Measurements from ENCODE around the gene RUVBL2. TPM values are rescaled to one million over a fixed set of nuclear protein-coding genes. Genes with fewer than 3 reads are reported as not detected.

The RUVBL2 gene
- total RNA-seq, 1 donor: 122 TPM

DNA sequence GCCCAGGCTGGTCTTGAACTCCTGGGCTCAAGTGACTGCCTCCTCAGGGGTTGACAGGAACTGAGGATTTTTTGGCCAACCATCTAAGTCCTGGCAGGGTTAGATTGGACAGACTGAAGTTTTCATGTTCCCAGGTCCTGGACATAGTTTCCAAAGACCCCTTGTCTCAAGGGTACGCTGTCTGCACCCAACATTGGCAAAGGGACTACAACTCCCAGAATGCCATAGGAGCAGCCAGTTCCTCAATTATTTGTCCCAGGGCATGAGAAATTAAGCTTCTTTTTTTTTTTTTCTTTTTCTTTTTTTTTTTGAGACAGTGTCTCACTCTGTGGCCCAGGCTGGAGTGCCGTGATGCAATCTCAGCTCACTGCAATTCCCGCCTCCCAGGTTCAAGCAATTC lies 7.5 kb upstream of the RUVBL2 start:
- no peak for TF ChIP-seq CTCF (IDR thresholded peaks at IDR 0.05; ENCODE audit: extremely low read depth, low read depth, low read length)

GRCh38 chr19:48987323-48987722 lies 6.4 kb upstream of the RUVBL2 start:
- H3K79me2 ChIP-seq (ENCODE audit: insufficient read depth, low read length): peaks cover 28% of the 10 kb centered on the region
- H3K9me3 ChIP-seq (ENCODE audit: low read depth, low read length): no peaks in the 10 kb centered on the region

More for the DNA sequence above, 7.5 kb upstream of the RUVBL2 start:
- Histone ChIP-seq H3K27ac (ENCODE audit: low read depth, low read length) (no peak overlapping the region), H4K20me1 (ENCODE audit: insufficient read depth, low read length) (peaks cover 10% of the 10 kb centered on the region), H3K4me1 (ENCODE audit: insufficient read depth, low read length) (peaks cover 3% of the 10 kb centered on the region), H3K36me3 (ENCODE audit: insufficient read depth, low read length) (peaks cover 35% of the 10 kb centered on the region), H3K4me3 (ENCODE audit: insufficient read depth, low read length) (no peak overlapping the region), H3K4me2 (ENCODE audit: insufficient read depth, low read length) (no peak overlapping the region), H3K79me2 (ENCODE audit: insufficient read depth, low read length) (peaks cover 17% of the 10 kb centered on the region), H3K27me3 (ENCODE audit: insufficient read depth, low read length) (no peaks in the 10 kb centered on the region), H2AFZ (ENCODE audit: low read length) (no peak overlapping the region), H3K9me3 (ENCODE audit: low read depth, low read length) (no peaks in the 10 kb centered on the region)
- peak; percentile 14 for DNase-seq (ENCODE audit: insufficient read length, low spot score, missing footprints)

GRCh38 chr19:48988286-48988685 lies 5.4 kb upstream of the RUVBL2 start:
- Histone ChIP-seq H3K27ac (ENCODE audit: low read depth, low read length) (no peak overlapping the region), H3K27me3 (ENCODE audit: insufficient read depth, low read length) (no peaks in the 10 kb centered on the region), H2AFZ (ENCODE audit: low read length) (no peak overlapping the region), H3K4me3 (ENCODE audit: insufficient read depth, low read length) (no peak overlapping the region), H3K9me3 (ENCODE audit: low read depth, low read length) (no peaks in the 10 kb centered on the region), H3K4me1 (ENCODE audit: insufficient read depth, low read length) (peaks cover 16% of the 10 kb centered on the region), H4K20me1 (ENCODE audit: insufficient read depth, low read length) (peaks cover 15% of the 10 kb centered on the region), H3K36me3 (ENCODE audit: insufficient read depth, low read length) (peaks cover 31% of the 10 kb centered on the region), H3K4me2 (ENCODE audit: insufficient read depth, low read length) (no peak overlapping the region), H3K79me2 (ENCODE audit: insufficient read depth, low read length) (peaks cover 36% of the 10 kb centered on the region)
- no peak for DNase-seq (ENCODE audit: insufficient read length, low spot score, missing footprints)
- TF ChIP-seq CTCF (IDR thresholded peaks at IDR 0.05; ENCODE audit: extremely low read depth, low read depth, low read length): no peak

More at GRCh38 chr19:48987323-48987722, 6.4 kb upstream of the RUVBL2 start:
- peaks cover 35% of the 10 kb centered on the region for H3K36me3 ChIP-seq (ENCODE audit: insufficient read depth, low read length)
- H3K4me1 ChIP-seq (ENCODE audit: insufficient read depth, low read length): peaks cover 12% of the 10 kb centered on the region
- H3K4me3 ChIP-seq (ENCODE audit: insufficient read depth, low read length): no peak overlapping the region
- H3K4me2 ChIP-seq (ENCODE audit: insufficient read depth, low read length): no peak overlapping the region
- peaks cover 15% of the 10 kb centered on the region for H4K20me1 ChIP-seq (ENCODE audit: insufficient read depth, low read length)
- no peak overlapping the region for H2AFZ ChIP-seq (ENCODE audit: low read length)
- H3K27me3 ChIP-seq (ENCODE audit: insufficient read depth, low read length): no peaks in the 10 kb centered on the region
- no peak for DNase-seq (ENCODE audit: insufficient read length, low spot score, missing footprints)
- no peak for TF ChIP-seq CTCF (IDR thresholded peaks at IDR 0.05; ENCODE audit: extremely low read depth, low read depth, low read length)
- H3K27ac ChIP-seq (ENCODE audit: low read depth, low read length): no peak overlapping the region

DNA sequence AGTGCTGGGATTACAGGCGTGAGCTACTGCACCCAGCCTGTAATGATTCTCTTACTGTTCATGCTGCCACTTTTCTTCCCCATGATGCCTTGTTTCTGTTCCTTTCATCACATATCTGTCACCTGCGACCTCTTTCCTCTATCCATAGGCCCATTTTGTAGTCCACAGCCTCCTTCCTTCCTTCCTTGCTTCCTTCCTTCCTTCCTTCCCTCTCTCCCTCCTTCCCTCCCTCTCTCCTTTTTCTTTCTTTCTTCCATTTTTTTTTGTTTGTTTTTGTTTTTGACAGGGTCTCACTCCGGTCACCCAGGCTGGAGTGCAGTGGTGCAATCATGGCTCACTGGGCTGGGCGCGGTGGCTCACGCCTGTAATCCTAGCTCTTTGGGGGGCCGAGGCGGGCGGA lies 4.8 kb upstream of the RUVBL2 start:
- no peak overlapping the region for H3K4me2 ChIP-seq (ENCODE audit: insufficient read depth, low read length)
- H4K20me1 ChIP-seq (ENCODE audit: insufficient read depth, low read length): peaks cover 15% of the 10 kb centered on the region
- H3K27ac ChIP-seq (ENCODE audit: low read depth, low read length): no peak overlapping the region
- peaks cover 38% of the 10 kb centered on the region for H3K79me2 ChIP-seq (ENCODE audit: insufficient read depth, low read length)
- no peaks in the 10 kb centered on the region for H3K9me3 ChIP-seq (ENCODE audit: low read depth, low read length)
- peaks cover 31% of the 10 kb centered on the region for H3K36me3 ChIP-seq (ENCODE audit: insufficient read depth, low read length)
- H3K27me3 ChIP-seq (ENCODE audit: insufficient read depth, low read length): no peaks in the 10 kb centered on the region
- H3K4me3 ChIP-seq (ENCODE audit: insufficient read depth, low read length): no peak overlapping the region
- H2AFZ ChIP-seq (ENCODE audit: low read length): no peak overlapping the region
- TF ChIP-seq CTCF (IDR thresholded peaks at IDR 0.05; ENCODE audit: extremely low read depth, low read depth, low read length): no peak
- H3K4me1 ChIP-seq (ENCODE audit: insufficient read depth, low read length): peaks cover 16% of the 10 kb centered on the region
- no peak for DNase-seq (ENCODE audit: insufficient read length, low spot score, missing footprints)

Measured in osteoblast (primary cell).